H1 (cell line): ENCODE data around the gene CACNG7. TPM values are rescaled to one million over a fixed set of nuclear protein-coding genes. Genes with fewer than 3 reads are reported as not detected.

ENCODE experiments used
- RNF2 ChIP-seq: fragments of 200-900, 300-1000 bp; sonication (generic); IDR thresholded peaks from 2 replicates; pipeline ENCODE4 v1.7.1; 2016; ENCODE audit warnings: borderline replicate concordance, low read depth, mild to moderate bottlenecking, antibody characterized with exemption, low read length; ENCODE audit not compliant: poor library complexity, severe bottlenecking; ENCODE audit errors: missing control alignments
- RXRA ChIP-seq: IDR thresholded peaks from 2 replicates; pipeline ENCODE4 v1.6.1; 2011; ENCODE audit warnings: low read depth, mild to moderate bottlenecking, low read length, moderate library complexity; ENCODE audit not compliant: insufficient read depth
- SP1 ChIP-seq: IDR thresholded peaks from 2 replicates; pipeline ENCODE4 v1.6.1; 2011; ENCODE audit warnings: low read depth, low read length
- polyA plus RNA-seq, 7 experiments: library from polyadenylated mRNA; depleted of rRNA in 3 of 7; stranded (reverse) in 5 of 7; unstranded in 2 of 7; fragments of >200 nt in 5 of 7; fragments of 200-250 nt in 2 of 7; gene quantifications; 1 replicate in 5 of 7; 2 replicates in 1 of 7; 4 replicates in 1 of 7; pipeline versions ENCODE4 v1.2.1 to v1.2.3, GENCODE V29; 2011 to 2013; ENCODE audit warnings: missing spikeins in 2 of 7, mixed read lengths in 2 of 7
- total RNA-seq: library from RNA; stranded (reverse); fragmentation: NEBNext Ultra II Directional; extraction: Animal tissue kit (Norgen Biotek cat#: 25700); gene quantifications from 2 replicates; pipeline ENCODE4 v1.2.1, GENCODE V29; 2021
- TF ChIP-seq, protein P1 (sequence below): fragments of 300-600 bp; sonication (generic); IDR thresholded peaks from 2 replicates; pipeline ENCODE4 v1.7.1; 2012; ENCODE audit warnings: low read length, moderate library complexity, mild to moderate bottlenecking, inconsistent platforms; ENCODE audit not compliant: insufficient replicate concordance

The CACNG7 gene
- total and polyA plus RNA-seq, 2 of the 8 experiments (the other 6 are each of a cell fraction or from before 2014, with no cell fraction given): 28.9 to 69.8 TPM

DNA sequence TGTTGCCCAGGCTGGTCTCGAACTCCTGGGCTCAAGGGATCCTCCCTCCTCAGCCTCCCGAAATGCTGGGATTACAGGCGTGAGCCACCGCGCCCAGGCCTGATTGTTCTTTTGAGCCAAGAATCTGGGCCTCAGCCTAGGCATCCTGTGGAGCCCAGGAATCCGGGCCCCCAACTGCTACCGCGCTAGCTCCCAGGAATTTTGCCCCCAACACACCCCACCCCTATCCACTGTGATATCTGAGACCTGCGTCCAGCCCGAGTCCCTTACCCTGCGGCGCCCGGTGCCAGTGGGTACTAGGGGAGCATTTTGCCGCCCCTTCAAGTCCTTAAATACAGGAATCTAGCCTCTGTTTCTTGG lies 42.2 kb upstream of the CACNG7 start (continued):
- TF ChIP-seq, protein P1, sequence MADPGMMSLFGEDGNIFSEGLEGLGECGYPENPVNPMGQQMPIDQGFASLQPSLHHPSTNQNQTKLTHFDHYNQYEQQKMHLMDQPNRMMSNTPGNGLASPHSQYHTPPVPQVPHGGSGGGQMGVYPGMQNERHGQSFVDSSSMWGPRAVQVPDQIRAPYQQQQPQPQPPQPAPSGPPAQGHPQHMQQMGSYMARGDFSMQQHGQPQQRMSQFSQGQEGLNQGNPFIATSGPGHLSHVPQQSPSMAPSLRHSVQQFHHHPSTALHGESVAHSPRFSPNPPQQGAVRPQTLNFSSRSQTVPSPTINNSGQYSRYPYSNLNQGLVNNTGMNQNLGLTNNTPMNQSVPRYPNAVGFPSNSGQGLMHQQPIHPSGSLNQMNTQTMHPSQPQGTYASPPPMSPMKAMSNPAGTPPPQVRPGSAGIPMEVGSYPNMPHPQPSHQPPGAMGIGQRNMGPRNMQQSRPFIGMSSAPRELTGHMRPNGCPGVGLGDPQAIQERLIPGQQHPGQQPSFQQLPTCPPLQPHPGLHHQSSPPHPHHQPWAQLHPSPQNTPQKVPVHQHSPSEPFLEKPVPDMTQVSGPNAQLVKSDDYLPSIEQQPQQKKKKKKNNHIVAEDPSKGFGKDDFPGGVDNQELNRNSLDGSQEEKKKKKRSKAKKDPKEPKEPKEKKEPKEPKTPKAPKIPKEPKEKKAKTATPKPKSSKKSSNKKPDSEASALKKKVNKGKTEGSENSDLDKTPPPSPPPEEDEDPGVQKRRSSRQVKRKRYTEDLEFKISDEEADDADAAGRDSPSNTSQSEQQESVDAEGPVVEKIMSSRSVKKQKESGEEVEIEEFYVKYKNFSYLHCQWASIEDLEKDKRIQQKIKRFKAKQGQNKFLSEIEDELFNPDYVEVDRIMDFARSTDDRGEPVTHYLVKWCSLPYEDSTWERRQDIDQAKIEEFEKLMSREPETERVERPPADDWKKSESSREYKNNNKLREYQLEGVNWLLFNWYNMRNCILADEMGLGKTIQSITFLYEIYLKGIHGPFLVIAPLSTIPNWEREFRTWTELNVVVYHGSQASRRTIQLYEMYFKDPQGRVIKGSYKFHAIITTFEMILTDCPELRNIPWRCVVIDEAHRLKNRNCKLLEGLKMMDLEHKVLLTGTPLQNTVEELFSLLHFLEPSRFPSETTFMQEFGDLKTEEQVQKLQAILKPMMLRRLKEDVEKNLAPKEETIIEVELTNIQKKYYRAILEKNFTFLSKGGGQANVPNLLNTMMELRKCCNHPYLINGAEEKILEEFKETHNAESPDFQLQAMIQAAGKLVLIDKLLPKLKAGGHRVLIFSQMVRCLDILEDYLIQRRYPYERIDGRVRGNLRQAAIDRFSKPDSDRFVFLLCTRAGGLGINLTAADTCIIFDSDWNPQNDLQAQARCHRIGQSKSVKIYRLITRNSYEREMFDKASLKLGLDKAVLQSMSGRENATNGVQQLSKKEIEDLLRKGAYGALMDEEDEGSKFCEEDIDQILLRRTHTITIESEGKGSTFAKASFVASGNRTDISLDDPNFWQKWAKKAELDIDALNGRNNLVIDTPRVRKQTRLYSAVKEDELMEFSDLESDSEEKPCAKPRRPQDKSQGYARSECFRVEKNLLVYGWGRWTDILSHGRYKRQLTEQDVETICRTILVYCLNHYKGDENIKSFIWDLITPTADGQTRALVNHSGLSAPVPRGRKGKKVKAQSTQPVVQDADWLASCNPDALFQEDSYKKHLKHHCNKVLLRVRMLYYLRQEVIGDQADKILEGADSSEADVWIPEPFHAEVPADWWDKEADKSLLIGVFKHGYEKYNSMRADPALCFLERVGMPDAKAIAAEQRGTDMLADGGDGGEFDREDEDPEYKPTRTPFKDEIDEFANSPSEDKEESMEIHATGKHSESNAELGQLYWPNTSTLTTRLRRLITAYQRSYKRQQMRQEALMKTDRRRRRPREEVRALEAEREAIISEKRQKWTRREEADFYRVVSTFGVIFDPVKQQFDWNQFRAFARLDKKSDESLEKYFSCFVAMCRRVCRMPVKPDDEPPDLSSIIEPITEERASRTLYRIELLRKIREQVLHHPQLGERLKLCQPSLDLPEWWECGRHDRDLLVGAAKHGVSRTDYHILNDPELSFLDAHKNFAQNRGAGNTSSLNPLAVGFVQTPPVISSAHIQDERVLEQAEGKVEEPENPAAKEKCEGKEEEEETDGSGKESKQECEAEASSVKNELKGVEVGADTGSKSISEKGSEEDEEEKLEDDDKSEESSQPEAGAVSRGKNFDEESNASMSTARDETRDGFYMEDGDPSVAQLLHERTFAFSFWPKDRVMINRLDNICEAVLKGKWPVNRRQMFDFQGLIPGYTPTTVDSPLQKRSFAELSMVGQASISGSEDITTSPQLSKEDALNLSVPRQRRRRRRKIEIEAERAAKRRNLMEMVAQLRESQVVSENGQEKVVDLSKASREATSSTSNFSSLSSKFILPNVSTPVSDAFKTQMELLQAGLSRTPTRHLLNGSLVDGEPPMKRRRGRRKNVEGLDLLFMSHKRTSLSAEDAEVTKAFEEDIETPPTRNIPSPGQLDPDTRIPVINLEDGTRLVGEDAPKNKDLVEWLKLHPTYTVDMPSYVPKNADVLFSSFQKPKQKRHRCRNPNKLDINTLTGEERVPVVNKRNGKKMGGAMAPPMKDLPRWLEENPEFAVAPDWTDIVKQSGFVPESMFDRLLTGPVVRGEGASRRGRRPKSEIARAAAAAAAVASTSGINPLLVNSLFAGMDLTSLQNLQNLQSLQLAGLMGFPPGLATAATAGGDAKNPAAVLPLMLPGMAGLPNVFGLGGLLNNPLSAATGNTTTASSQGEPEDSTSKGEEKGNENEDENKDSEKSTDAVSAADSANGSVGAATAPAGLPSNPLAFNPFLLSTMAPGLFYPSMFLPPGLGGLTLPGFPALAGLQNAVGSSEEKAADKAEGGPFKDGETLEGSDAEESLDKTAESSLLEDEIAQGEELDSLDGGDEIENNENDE: no peak
- TF ChIP-seq RNF2 (no peak), RXRA (no peak), SP1 (no peak)
